SW 1271 (cell line): ENCODE results near the gene IGFBP1.
"Not testable (repeated sequence)": the region's sequence is repeated elsewhere in the genome, so short reads cannot be mapped to it uniquely, and the experiment has no call there.

Source experiments
- DNase-seq, 2 experiments: peaks; one replicate each; lab custom pipeline; 2025; lab: John Stamatoyannopoulos, UW

Gene IGFBP1

DNA sequence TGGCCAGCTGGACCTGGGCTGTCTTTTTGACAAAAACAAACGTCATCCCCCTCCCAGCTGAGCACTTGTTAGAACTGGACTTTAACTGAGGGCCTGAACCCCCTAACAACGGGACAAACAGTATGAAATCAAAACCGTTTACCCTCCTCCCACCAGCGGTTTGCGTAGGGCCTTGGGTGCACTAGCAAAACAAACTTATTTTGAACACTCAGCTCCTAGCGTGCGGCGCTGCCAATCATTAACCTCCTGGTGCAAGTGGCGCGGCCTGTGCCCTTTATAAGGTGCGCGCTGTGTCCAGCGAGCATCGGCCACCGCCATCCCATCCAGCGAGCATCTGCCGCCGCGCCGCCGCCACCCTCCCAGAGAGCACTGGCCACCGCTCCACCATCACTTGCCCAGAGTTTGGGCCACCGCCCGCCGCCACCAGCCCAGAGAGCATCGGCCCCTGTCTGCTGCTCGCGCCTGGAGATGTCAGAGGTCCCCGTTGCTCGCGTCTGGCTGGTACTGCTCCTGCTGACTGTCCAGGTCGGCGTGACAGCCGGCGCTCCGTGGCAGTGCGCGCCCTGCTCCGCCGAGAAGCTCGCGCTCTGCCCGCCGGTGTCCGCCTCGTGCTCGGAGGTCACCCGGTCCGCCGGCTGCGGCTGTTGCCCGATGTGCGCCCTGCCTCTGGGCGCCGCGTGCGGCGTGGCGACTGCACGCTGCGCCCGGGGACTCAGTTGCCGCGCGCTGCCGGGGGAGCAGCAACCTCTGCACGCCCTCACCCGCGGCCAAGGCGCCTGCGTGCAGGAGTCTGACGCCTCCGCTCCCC lies at the start of gene IGFBP1:
IGFBP1 (plus strand) TSS at position 304 of the 808 bp plus-strand sequence; CDS start at position 469, 165 bp downstream.
- no peak for DNase-seq

DNA sequence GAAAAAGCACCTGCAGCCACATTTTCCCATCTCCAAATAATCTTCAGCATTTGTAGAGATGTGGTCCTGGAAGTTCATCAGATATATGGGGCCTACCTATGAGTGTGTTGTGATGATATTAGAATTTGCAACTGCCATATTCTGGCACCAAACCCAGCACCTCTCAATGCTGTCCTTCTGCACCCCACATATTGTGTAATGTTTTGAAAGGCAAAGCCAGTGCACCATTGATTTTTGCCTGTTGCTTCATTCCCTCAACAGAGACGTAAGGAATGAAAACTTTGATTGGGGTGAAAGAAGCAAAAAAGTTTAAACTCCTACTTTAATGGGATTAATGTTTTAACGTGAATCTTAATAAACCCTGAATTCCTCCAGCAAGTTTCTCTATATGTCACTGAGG lies 49.4 kb upstream of the IGFBP1 start:
- not testable (repeated sequence) for DNase-seq

DNA sequence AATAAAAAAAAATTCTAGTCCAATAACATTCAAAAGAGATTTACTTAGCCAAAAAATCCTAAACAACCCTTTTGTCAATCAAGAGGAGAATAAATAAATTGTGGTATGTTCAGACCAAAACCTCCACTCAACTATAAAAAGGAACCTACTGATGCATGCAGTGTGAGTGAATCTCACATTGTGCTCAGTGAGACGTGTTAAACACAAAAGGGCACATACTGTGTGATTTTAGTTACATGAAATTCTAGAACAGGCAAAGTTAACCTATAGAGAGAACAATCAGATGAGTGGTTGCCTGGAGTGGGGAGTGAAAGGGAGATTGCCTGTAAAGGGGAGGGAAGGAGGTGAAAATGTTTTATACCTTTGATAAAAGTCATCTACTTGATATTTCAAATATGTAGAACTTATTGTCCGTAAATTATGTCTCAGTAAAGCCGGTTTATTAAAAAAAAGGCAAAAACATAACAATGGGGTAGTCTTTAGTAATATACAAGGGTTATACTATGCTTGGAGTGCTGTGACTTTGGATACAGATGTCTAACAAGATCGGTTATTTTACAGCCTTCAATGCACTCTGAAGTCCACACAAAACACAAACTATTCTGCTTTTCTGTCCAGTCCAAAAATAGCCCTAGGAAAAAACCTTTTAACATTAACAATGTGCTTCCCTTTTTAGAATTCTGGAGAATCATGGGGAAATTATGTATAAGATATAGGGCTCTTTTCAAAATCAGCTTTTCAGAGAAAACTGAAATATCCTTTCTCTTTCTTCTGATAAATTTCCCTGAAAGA lies 46.2 kb upstream of the IGFBP1 start:
- DNase-seq, result not testable (repeated sequence)

DNA sequence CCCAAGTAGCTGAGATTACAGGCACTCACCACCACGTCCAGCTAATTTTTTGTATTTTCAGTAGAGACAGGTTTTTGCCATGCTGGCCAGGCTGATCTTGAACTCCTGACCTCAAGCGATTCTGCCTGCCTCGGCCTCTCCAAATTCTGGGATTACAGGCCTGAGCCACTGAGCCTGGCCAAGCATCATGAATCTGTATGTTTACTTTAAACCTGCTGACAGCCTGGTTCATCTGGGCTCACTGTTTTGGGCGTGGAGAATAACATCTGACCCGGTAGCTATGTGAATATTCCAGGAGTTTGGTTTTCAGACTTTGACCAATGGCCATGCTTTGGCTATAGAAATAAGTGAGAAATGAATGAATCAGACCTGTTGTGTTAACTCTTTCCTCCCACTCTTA lies 41.8 kb upstream of the IGFBP1 start:
- DNase-seq, result not testable (repeated sequence)

DNA sequence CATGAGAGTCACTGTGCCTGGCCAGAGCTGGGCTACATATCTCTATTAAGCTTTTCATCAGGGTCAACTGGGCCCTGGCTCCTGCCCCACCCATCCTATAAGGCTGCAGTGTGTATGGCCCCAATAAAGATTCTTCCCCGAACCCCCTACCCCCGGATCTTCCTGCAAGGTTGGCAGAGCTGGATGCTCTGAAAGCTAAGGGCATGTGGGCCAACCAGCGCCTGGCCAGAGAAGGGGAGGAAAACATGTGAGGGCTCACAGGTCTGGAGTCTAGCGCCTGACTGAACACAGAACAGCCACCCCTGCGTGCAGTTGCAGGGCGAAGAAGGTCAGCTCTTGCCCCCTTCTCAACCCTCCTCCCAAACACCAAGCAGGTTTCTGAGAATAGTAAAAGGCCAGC lies 39.6 kb upstream of the IGFBP1 start:
- DNase-seq, result not testable (repeated sequence)

DNA sequence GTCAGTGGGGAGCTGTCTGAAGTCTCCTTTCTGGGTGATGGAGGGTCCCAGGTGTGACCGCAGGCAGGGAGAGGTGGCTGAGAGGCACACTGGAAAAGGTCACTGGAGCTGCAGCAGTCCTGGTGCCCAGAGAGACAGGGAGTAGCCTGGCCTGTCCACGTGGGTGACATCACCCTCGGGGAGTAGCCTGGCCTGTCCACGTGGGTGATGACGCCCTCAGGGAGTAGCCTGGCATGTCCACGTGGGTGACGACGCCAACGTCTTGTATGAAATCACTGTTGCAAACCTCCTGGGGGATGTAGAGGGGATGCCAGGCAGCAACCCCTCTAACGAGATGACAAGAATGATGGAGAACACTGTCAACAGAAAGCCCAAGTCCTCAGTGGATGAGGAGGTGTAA lies 35.3 kb upstream of the IGFBP1 start:
- DNase-seq, result not testable (repeated sequence)

DNA sequence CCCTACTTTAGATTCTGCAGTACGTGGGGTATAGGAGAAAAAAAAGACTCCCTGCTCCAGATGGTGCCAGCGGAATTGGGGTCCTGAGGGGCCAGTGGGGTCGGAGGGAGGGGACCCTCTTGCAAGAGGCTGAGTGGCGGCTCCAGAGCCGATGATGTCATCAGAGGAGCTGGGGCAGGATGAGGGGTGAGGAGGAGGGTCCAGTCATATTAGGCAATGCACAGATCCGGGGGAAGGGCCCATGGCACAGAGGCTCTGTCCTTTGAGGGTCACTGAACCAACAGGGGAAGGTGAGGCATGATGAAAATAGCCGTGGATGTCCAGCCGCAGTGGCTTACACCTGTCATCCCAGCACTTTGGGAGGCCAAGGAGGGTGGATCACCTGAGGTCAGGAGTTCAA lies 34.8 kb upstream of the IGFBP1 start:
- not testable (repeated sequence) for DNase-seq

DNA sequence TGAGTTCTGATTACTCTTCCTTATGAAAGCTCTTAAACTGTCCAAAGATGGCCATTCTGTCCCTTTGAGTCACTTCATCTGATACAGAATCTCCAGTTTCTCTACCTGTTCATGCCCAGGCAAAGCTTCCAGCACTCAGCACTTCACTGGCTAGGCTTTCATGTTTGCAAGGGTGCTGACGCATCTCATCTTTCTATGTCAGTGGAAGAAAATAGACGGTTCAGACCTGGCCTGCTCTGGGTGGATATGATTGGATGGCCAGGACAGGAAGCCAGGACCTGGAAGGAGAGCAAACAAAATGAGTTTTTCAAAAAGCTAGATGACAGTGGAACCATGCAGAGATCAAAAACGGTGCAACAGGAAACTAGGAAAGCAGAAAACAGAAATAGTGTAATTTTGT lies 32.6 kb upstream of the IGFBP1 start:
- not testable (repeated sequence) for DNase-seq

DNA sequence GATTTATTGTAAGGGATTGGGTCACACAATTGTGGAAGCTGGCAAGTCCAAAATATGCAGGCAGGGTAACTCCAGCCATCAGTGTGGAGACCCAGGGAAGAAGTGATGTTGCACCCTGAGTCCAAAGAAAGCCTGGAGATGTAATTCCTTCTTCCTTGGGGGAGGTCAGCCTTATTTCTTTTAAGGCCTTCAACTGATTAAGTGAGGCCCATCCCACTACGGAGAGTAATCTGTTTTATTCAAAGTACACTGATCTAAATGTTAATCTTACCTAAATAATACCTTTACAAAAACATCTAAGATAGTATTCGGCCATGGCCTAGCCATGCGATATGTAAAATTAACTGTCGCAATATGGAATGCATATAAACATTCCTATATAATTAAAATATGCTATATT lies 31.4 kb upstream of the IGFBP1 start:
- DNase-seq, result not testable (repeated sequence)

DNA sequence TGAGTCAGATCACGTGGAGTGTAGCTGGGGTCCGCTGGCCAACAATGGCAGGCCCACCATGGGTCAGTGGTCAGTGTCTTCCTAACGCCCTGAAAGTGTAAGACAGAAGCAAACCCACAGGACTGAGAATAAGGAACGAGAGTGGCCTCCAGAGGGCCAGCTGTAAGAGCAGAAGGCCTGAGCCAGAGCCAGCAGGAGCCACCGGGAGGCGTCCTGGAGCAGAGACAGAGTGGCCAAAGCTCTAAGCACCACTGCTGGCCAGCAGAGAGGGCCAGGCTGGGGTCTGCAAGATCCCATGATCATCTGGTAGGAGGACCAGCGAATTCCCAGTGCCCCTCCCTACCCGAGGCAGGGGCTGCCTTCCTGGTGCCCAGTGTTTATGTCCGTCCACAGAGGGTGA lies 24.6 kb upstream of the IGFBP1 start:
- DNase-seq, result peak in 1 of 2 experiments; percentile 21

DNA sequence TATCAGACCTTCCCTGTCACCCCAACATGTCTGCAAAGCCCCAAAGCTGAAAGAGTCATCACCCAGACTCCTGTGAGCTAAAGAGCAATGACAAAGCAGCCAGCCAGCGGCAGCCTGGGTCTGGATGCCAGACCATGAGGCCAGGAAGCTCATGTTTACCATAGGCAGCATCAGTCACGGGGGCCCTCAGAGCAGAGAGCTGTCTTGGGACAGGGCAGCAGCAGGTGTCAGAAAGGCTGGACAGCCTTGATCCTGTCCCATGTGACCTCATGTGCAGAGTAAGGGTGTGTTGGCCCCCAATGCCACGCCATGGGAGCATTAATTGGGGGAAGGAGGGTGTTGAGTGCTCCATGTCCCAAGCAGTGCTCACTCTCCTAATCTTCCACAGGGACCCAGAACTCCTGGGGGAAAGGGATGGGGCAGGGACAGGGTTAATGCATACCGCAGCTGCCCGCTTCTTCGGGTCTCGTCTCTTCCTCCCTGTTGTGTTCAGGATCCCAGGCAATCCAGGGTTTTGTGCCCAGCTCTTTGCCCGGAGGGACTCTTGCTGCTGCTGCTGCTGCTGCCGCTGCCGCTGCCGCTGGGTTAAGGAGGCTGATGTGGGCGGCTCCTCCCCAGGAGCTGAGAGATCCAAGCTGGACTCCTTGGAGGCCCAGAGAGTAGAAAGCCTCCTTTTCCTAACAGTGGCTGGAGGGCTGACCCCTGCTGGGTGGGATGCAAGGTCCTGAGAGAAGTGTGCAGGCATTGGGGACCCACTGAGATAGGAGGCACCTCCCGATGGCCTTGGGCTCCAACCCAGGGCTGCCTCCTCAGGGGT lies 22.5 kb upstream of the IGFBP1 start:
- no peak for DNase-seq

DNA sequence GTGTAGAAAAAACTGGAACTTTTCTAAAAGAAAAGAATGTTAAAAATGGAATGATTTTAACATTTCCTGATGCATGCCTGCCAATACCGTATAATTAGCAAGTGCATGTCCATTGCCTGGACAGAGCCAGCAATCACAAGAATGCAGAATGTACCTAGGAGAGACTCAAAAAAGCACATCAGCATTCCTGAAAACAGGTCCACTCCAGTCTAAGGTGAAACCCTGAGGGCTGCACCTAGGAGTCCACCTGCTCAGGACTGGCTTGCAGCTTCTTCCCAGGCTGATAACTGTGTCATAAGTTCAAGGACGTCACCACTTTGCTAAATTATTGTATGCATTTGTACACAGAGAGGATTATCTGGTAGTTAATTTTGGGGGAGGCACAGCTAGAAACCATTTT lies 20.8 kb upstream of the IGFBP1 start:
- no peak for DNase-seq

DNA sequence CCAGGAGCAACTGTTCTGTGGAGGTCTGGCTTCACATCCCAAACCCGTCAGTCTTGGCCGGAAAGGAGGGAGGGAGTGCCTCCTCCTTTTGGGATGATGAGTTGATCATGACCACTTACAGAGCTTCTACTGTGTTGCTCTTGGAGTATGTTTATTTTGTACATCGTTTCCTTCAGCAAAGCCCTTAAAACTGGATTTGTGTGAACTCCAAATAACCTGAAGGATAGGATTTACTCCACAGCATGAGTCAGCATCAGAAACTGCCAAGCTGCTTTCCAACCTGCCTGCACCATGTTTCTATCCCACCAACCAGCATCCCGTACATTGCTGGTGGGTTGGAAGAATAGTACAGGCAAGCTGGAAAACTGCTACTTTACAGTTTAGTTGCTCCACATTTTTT lies 18.9 kb upstream of the IGFBP1 start:
- DNase-seq, result no peak

DNA sequence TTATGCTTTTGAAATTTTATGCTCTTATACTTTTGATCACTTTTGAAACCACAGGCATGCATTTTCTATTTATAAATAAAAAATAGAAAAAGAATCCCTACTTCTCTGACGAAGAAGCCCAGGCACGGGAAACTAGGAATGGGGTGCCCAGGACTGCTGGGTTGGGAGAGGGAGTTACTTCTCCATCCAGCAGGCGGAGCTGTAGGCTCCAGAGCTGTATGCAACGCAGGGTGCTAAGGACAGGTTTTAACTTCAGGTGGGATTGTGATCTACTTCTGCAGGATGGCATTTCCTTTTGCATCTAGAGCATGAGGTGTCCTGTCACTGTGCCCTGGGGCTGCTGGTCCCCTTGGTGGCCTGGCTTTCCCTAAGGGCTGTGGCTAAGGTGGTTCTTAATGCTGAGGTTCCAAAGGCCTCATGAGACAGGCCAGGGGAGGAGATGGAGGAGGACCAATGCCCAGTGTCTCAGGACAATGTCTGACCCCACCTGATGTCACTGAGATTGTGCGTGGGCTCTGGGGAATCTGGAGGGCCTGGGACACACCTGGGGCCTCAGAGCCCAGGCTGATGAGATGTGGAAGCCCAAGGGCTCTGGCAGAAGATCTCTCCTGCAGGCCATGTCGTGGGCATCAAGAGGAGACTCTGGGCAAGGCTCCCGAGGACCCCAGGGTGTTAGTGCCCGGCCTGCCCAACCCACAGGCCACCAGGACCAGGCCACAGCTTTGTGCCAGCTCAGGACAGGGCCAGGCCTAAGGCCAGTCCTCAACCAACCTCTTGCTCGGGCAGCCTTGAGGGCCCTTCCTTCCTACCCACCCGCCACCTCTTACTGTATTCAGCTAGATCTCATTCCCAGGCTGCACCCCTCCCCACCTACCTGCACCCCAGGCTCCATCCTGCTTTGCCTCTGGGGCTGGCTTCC lies 15.9 kb upstream of the IGFBP1 start:
- peak in 1 of 2 experiments; percentile 15 for DNase-seq

DNA sequence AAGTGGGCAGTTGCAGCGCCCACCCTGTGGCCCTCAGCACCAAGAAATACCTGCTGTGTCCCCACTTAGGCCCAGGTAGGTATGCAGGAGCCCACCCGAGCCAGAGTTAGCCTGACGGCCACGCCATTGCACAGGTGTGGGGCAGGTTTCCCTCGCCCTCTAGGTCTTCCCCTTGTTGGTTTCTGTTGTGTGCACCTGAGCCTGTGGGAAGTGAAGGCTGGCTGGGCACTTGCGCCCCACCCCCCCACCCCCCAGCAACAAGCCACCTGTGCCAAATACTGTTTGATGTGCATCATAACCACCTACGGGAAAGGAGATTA lies 15.3 kb upstream of the IGFBP1 start, which contains the start of gene CCDC201:
CCDC201 (minus strand) TSS at position 48 of the 320 bp plus-strand sequence. CDS start 75 bp downstream, outside the sequence.
- no peak for DNase-seq

DNA sequence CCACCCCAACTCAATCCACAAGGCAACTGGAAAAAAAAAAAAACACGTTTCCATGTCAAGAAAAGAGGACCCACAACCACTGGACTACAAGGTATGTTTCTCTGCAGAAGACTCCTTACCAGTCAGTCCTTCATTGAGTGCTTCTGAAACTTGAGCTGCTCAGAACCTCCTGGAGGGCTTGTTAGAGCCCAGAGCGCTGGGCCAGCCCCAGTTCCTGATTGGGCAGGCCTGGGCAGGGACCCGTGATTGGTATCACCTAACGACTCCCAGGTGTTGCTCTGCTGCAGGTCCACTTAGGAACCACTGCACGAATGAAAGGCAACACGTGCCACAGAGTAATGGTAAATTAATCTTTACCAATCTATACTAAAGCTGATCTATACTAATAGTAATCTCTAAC lies 14.9 kb upstream of the IGFBP1 start:
- no peak for DNase-seq

DNA sequence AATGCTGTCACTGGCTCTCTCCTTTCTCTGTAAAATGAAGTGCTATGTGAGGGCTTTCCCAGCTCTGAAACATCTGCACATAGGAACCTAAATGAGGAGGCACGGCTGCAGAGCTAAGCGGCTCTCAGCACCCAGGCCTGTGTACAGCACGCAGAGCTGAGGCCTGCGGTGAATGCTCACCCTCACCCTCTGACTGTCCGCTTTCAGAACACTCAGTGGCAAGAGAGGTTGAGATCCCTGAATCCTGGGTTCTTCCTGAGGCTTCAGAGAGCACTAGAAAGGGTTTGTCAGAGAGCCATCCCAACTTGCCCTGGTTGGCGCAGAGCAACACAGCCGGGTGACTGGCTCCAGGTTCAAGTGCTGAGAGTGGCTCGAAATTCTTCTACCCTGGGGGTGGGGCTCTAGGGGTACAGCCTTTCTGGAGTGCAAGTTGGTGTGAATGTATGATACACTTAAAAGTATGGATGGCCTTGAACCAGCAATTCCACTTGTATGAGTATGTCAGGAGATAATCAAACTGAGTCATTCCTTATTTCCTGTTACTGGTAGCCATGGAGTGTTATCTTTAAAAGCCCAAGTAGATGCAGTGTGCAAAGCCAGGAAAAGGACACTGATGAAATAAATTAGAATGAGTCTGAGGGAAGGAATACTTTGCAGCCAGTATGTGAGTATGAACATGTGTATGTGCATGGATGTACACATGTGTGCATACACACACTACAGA lies 13.7 kb upstream of the IGFBP1 start:
- peak; percentile 81 to 94 for DNase-seq

DNA sequence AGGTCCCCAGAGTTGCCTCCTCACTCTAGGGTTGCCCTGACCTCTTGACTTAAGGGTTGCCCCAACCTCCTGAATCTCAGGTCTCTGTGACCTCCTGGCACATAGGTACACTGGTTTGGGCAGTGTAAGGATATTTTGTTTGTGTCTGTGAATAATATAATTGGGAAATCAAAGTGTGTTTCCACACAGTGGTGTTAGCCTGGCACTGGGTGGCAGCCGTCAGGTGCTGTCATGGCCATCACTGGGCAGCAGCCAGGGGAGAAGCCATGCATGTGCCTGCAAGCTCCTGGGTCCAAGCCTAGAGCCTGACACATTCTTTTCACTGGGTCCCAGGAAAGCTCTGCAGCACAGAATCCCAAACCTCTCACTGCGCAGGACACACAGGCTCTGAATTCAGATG lies 11.8 kb upstream of the IGFBP1 start:
- DNase-seq, result no peak

DNA sequence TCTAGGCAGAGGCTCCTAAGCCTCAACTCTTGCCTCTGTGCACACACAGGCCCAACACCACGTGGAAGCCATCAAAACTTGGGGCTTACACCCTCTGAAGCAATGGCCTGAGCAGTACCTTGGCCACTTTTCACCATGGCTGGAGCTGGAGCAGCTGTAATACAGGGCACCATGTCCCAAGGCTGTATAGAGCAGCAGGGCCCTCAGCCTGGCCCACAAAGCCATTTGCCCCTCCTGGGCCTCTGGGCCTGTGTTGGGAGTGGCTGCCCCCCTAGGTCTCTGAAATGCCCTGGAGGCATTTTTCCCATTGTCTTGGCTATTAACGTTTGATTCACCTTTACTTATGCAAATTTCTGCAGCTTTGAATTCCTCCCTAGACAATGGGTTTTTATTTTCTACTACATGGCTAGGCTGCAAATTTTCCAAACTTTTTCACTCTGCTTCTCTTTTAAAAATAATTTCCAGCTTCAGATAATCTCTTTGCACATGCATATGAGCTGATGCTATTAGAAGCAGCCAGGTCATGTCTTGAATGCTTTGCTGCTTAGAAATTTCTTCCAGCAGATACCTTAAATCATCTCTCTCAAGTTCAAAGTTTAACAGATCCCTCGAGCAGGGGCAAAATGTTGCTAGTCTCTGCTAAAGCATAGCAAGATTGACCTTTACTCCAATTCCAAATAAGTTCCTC lies 9.7 kb upstream of the IGFBP1 start:
- no peak for DNase-seq

DNA sequence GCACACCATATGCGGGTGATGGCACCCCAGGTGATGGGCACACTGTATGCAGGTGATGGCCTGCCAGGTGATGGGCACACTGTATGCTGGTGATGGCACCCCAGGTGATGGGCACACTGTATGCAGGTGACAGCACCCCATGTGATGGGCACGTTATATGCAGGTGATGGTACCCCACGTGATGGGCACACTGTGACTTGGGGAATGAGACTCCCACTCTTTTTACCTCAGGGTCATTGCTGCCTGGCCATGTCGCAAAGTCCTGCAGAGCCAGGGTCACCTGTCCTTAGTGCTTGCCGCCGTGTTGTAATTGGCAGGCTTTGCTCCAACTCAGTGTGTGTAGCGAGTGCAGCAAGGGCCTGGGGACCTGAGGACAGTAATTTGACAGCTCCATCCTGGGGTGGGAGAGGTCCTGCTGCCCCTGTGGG lies 7.8 kb upstream of the IGFBP1 start:
- DNase-seq, result no peak
